AG09309 (cell line): ENCODE results near the gene KDM3A.

Experiments used
- DNase-seq: peaks from one replicate; pipeline ENCODE4 v3.0.0-alpha.2; 2010; ENCODE audit warnings: low read depth
- H3K4me3 ChIP-seq: 2 replicates; pipeline ENCODE4 v1.5.1; 2011; ENCODE audit warnings: mild to moderate bottlenecking, low read depth, low read length, moderate library complexity; ENCODE audit not compliant: control insufficient read depth
- TF ChIP-seq, protein P1 (sequence below): IDR thresholded peaks from 2 replicates; pipeline ENCODE4 v1.5.1; 2011; ENCODE audit warnings: mild to moderate bottlenecking, low read depth, low read length, inconsistent platforms; ENCODE audit not compliant: insufficient read depth, control insufficient read depth; ENCODE audit errors: missing control alignments

Gene KDM3A

GRCh38 chr2:86507600-86507999, 66.4 kb downstream of the KDM3A start:
- TF ChIP-seq, protein P1, sequence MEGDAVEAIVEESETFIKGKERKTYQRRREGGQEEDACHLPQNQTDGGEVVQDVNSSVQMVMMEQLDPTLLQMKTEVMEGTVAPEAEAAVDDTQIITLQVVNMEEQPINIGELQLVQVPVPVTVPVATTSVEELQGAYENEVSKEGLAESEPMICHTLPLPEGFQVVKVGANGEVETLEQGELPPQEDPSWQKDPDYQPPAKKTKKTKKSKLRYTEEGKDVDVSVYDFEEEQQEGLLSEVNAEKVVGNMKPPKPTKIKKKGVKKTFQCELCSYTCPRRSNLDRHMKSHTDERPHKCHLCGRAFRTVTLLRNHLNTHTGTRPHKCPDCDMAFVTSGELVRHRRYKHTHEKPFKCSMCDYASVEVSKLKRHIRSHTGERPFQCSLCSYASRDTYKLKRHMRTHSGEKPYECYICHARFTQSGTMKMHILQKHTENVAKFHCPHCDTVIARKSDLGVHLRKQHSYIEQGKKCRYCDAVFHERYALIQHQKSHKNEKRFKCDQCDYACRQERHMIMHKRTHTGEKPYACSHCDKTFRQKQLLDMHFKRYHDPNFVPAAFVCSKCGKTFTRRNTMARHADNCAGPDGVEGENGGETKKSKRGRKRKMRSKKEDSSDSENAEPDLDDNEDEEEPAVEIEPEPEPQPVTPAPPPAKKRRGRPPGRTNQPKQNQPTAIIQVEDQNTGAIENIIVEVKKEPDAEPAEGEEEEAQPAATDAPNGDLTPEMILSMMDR = no peak
- no peak overlapping the region for H3K4me3 ChIP-seq
- no peak for DNase-seq

DNA sequence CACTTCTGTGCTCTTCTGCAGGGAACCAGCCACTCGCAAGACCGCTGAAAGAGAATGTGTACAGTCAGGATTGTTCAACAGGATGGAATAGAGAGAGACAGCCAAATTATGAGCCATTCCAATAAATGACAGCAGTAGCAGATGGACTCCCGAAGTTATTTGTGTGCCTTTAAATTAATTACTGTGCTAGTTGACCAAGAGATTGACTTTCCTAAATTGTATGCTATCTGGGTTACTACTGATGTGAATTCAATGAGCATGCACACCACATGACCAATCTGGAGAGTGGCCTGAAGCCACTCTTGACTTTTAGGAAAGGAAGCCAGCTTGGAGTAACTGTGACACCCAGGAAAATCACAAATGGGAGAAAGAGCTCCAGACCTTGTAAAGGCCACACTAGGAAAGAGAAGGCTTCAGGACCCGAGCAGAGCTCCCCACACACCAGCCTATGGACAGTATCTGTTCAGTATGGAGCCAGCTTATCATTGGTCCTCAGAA, 69.3 kb downstream of the KDM3A start:
- TF ChIP-seq, protein P1 = no peak
- no peak overlapping the region for H3K4me3 ChIP-seq
- no peak for DNase-seq

GRCh38 chr2:86512034-86512433, 70.9 kb downstream of the KDM3A start:
- no peak for DNase-seq
- TF ChIP-seq, protein P1 = no peak
- no peak overlapping the region for H3K4me3 ChIP-seq

- H3K4me3 ChIP-seq = no peak overlapping the region
- DNase-seq = no peak
- TF ChIP-seq, protein P1 = no peak
Observed at GRCh38 chr2:86512892-86513291, 71.7 kb downstream of the KDM3A start.

- TF ChIP-seq, protein P1 = no peak
- no peak for DNase-seq
- no peak overlapping the region for H3K4me3 ChIP-seq
Observed at GRCh38 chr2:86513948-86514660, 72.9 kb downstream of the KDM3A start.

GRCh38 chr2:86518481-86518880, 77.3 kb downstream of the KDM3A start:
- TF ChIP-seq, protein P1 = peak; percentile 50
- no peak overlapping the region for H3K4me3 ChIP-seq
- DNase-seq = no peak
